GM12878 (cell line): ENCODE results near the gene ARHGAP40. TPM values are rescaled to one million over a fixed set of nuclear protein-coding genes. Genes with fewer than 3 reads are reported as not detected.

Experiments
- ATAC-seq: fragments of 200-7000 bp; cut with Tn5 transposase; 3 replicates; pipeline ENCODE4 v1.9.1; 2020; ENCODE audit warnings: mild to moderate bottlenecking, moderate library complexity
- BruUV-seq: library from RNA; stranded (reverse); fragments of 400-500 nt; replicated peaks from 2 replicates; lab custom pipeline; 2021; lab: Mats Ljungman, UMichigan
- CTCF ChIA-PET: fragments of 300-600 bp; sonication (Branson Sonifier 250); formaldehyde crosslinking; extraction: SDS; loops from one replicate; lab custom pipeline; 2021; ENCODE audit warnings: inconsistent platforms; lab: Yijun Ruan, JAX
- POLR2A ChIA-PET: fragments of 350-600 bp; formaldehyde crosslinking; extraction: SDS; loops from one replicate; lab custom pipeline; 2021; ENCODE audit warnings: inconsistent platforms; lab: Charles Lee
- RAD21 ChIA-PET: fragments of 300-600 bp; sonication (Branson Sonifier 250); formaldehyde crosslinking; loops from one replicate; lab custom pipeline; 2023; ENCODE audit warnings: antibody characterized with exemption; ENCODE audit not compliant: unreplicated experiment; lab: Charles Lee
- SMC1A ChIA-PET: fragments of 300-600 bp; sonication (Branson Sonifier 250); formaldehyde crosslinking; loops from one replicate; lab custom pipeline; 2023; ENCODE audit not compliant: unreplicated experiment, uncharacterized antibody; lab: Charles Lee
- DNase-seq: peaks from one replicate; pipeline ENCODE4 v3.0.0-alpha.2; 2011; ENCODE audit warnings: low read depth, low spot score
- FAIRE-seq: peaks from 3 replicates; lab custom pipeline; 2011; peaks lifted over from hg19 to GRCh38; lab: Jason Lieb, UNC
- H2AFZ ChIP-seq: 2 replicates; pipeline ENCODE4 v1.6.0; 2011; ENCODE audit warnings: low read depth, low read length, control low read depth; ENCODE audit not compliant: control insufficient read depth
- H3K27ac ChIP-seq: 2 replicates; pipeline ENCODE4 v1.5.1; 2011; ENCODE audit warnings: control low read depth; ENCODE audit not compliant: control insufficient read depth, insufficient read depth
- H3K27me3 ChIP-seq, 2 experiments: replicated peaks in 1 of 2; 2 replicates each; pipeline versions ENCODE4 v1.6.0 to v1.6.1; 2011; ENCODE audit warnings: low read length in 1 of 2; ENCODE audit not compliant: control insufficient read depth in 2 of 2, insufficient read depth in 2 of 2
- H3K36me3 ChIP-seq, 2 experiments: 2 replicates each; pipeline ENCODE4 v1.5.1; 2011; ENCODE audit warnings: low read length in 1 of 2; ENCODE audit not compliant: control insufficient read depth in 2 of 2, insufficient read depth in 2 of 2
- H3K4me1 ChIP-seq: 2 replicates; pipeline ENCODE4 v1.6.1; 2011; ENCODE audit warnings: mild to moderate bottlenecking, low read length, moderate library complexity, mixed read lengths; ENCODE audit not compliant: control insufficient read depth, insufficient read depth
- H3K4me2 ChIP-seq: 2 replicates; pipeline ENCODE4 v1.6.0; 2011; ENCODE audit warnings: control low read depth; ENCODE audit not compliant: control insufficient read depth, insufficient read depth
- H3K4me3 ChIP-seq: fragments of 200-600 bp; sonication (generic); 2 replicates; pipeline ENCODE4 v1.5.1; 2016
- H3K79me2 ChIP-seq: 2 replicates; pipeline ENCODE4 v1.6.0; 2011; ENCODE audit warnings: low read length; ENCODE audit not compliant: control insufficient read depth, insufficient read depth
- H3K9ac ChIP-seq: 2 replicates; pipeline ENCODE4 v1.8.0; 2011; ENCODE audit warnings: low read length, control low read depth, mixed read lengths; ENCODE audit not compliant: control insufficient read depth, insufficient read depth
- H3K9me3 ChIP-seq: replicated peaks from 3 replicates; pipeline ENCODE4 v1.5.1; 2011; ENCODE audit warnings: mild to moderate bottlenecking, low read length; ENCODE audit not compliant: control insufficient read depth, insufficient read depth
- H4K20me1 ChIP-seq: 2 replicates; pipeline ENCODE4 v1.6.0; 2011; ENCODE audit not compliant: control insufficient read depth, insufficient read depth
- CHD1 ChIP-seq: IDR thresholded peaks from 2 replicates; pipeline ENCODE4 v1.6.1; 2012; ENCODE audit warnings: low read depth, low read length, improper control_type of control experiment
- GABPA ChIP-seq: IDR thresholded peaks from 2 replicates; pipeline ENCODE4 v1.6.1; 2014; ENCODE audit warnings: antibody characterized with exemption, low read depth, mild to moderate bottlenecking, inconsistent platforms
- HCFC1 ChIP-seq: fragments of 150-350 bp; IDR thresholded peaks from 2 replicates; pipeline ENCODE4 v1.6.1; 2014; ENCODE audit warnings: low read length
- JUNB ChIP-seq: IDR thresholded peaks from 2 replicates; pipeline ENCODE4 v1.6.1; 2016; ENCODE audit warnings: antibody characterized with exemption, mild to moderate bottlenecking
- KLF5 ChIP-seq: fragments of 450-650 bp; IDR thresholded peaks from 2 replicates; pipeline ENCODE4 v1.6.1; 2014; ENCODE audit warnings: mild to moderate bottlenecking; ENCODE audit not compliant: partially characterized antibody
- NR2C2 ChIP-seq: IDR thresholded peaks from 2 replicates; pipeline ENCODE4 v1.6.1; 2011; ENCODE audit warnings: borderline replicate concordance, low read depth; ENCODE audit not compliant: control insufficient read depth, insufficient read length
- NR2F1 ChIP-seq: fragments of 450-650 bp; conservative IDR thresholded peaks from 2 replicates; pipeline ENCODE4 v1.6.1; 2017; ENCODE audit warnings: mild to moderate bottlenecking
- POLR2AphosphoS5 ChIP-seq: IDR thresholded peaks from 2 replicates; pipeline ENCODE4 v1.6.1; 2011; ENCODE audit warnings: mild to moderate bottlenecking, low read length, inconsistent platforms
- STAT1 ChIP-seq: fragments of 450-650 bp; conservative IDR thresholded peaks from 2 replicates; pipeline ENCODE4 v1.6.1; 2014; ENCODE audit warnings: antibody characterized with exemption, mild to moderate bottlenecking
- SUZ12 ChIP-seq: fragments of 200-600 bp; sonication (generic); IDR thresholded peaks from one replicate; pipeline ENCODE4 v1.6.1; 2018; ENCODE audit warnings: antibody characterized with exemption, mild to moderate bottlenecking; ENCODE audit not compliant: unreplicated experiment
- TCF12 ChIP-seq: IDR thresholded peaks from 2 replicates; pipeline ENCODE4 v1.6.1; 2011; ENCODE audit warnings: low read depth, mild to moderate bottlenecking, low read length
- WGBS: methylation state at CpG from one replicate; pipeline ENCODE4 v1.1.6; 2016; ENCODE audit warnings: low lambda C conversion rate; ENCODE audit not compliant: insufficient replicate concordance, insufficient coverage; ENCODE audit errors: missing lambda C conversion rate; 5-methylcytosine and 5-hydroxymethylcytosine counted together
- in situ Hi-C: fragments of 300-500 bp; cut with MboI; formaldehyde crosslinking; loops from 9 replicates; pipeline ENCODE4 v1.14.3; 2018; ENCODE audit warnings: mixed read lengths
- intact Hi-C: fragments of 100-400 bp; cut with micrococcal nuclease; formaldehyde crosslinking; loops from one replicate; pipeline ENCODE4 v1.14.2; 2022; ENCODE audit not compliant: unreplicated experiment
- polyA plus RNA-seq, 11 experiments: library from polyadenylated mRNA; depleted of rRNA in 4 of 11; unstranded in 6 of 11; stranded (reverse) in 5 of 11; fragments of >200 nt; fragmentation: Nextera tagmentation in 4 of 11; fragmentation: Illumina TruSeq in 1 of 11; extraction: Ambion mirVana in 4 of 11; extraction: Trizol in 1 of 11; gene quantifications; 1 replicate in 1 of 11; 2 replicates in 10 of 11; pipeline versions ENCODE4 v1.2.1 to v1.2.3, GENCODE V29; 2011 to 2016; ENCODE audit warnings: inconsistent platforms in 2 of 11, missing spikeins in 2 of 11, low read depth in 1 of 11
- total RNA-seq, 4 experiments: library from RNA; depleted of rRNA in 3 of 4; stranded (reverse); fragments of >200 nt in 3 of 4; fragmentation: Illumina TruSeq in 1 of 4; extraction: Trizol in 1 of 4; gene quantifications; 2 replicates each; pipeline versions ENCODE4 v1.2.1 to v1.2.3, GENCODE V29; 2013 to 2021
- TF ChIP-seq, protein P1 (sequence below): fragments of 450-650 bp; IDR thresholded peaks from 2 replicates; pipeline ENCODE4 v1.6.1; 2017; ENCODE audit warnings: mild to moderate bottlenecking, moderate library complexity
- TF ChIP-seq, protein P2 (sequence below): IDR thresholded peaks from 2 replicates; pipeline ENCODE4 v1.6.1; 2012; ENCODE audit warnings: low read depth, low read length, improper control_type of control experiment

Gene ARHGAP40
- total and polyA plus RNA-seq, 10 of the 15 experiments (the other 5 are each of a cell fraction or from before 2014, with no cell fraction given): 0.06 to 0.07 TPM; not detected in 8

DNA sequence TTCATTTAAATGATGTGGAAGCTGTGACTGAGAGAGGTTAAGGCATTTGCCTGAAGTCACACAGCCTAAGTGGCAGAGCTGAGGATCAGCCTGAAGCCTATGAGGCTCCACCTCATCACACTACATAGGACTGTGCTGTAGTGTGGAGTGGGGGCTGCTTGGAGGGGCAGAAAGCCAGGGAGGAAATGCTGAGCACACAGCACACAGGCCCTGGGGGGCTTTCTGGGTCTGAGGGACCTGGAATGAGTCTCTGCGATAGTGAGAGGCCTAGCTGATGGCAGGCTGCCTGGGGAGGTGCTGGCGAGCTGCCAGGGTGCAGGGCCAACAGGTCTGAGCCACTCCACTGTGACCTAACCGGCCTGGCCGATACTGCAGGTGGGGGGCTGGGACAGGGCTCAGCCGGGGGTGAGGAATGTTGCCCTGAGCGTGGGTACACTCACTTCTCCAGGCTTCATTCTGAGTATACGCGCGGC is 2.2 kb upstream of the ARHGAP40 start:
- CTCF ChIA-PET: no interaction called here

More for the DNA sequence above, 2.2 kb upstream of the ARHGAP40 start:
- DNase-seq (no peak), FAIRE-seq (no peak), ATAC-seq (no peak)
- POLR2A ChIA-PET: no interaction called here
- TF ChIP-seq STAT1: no peak
- TF ChIP-seq NR2F1: no peak
- TF ChIP-seq POLR2AphosphoS5: no peak
- TF ChIP-seq CHD1: no peak
- TF ChIP-seq, protein P1, sequence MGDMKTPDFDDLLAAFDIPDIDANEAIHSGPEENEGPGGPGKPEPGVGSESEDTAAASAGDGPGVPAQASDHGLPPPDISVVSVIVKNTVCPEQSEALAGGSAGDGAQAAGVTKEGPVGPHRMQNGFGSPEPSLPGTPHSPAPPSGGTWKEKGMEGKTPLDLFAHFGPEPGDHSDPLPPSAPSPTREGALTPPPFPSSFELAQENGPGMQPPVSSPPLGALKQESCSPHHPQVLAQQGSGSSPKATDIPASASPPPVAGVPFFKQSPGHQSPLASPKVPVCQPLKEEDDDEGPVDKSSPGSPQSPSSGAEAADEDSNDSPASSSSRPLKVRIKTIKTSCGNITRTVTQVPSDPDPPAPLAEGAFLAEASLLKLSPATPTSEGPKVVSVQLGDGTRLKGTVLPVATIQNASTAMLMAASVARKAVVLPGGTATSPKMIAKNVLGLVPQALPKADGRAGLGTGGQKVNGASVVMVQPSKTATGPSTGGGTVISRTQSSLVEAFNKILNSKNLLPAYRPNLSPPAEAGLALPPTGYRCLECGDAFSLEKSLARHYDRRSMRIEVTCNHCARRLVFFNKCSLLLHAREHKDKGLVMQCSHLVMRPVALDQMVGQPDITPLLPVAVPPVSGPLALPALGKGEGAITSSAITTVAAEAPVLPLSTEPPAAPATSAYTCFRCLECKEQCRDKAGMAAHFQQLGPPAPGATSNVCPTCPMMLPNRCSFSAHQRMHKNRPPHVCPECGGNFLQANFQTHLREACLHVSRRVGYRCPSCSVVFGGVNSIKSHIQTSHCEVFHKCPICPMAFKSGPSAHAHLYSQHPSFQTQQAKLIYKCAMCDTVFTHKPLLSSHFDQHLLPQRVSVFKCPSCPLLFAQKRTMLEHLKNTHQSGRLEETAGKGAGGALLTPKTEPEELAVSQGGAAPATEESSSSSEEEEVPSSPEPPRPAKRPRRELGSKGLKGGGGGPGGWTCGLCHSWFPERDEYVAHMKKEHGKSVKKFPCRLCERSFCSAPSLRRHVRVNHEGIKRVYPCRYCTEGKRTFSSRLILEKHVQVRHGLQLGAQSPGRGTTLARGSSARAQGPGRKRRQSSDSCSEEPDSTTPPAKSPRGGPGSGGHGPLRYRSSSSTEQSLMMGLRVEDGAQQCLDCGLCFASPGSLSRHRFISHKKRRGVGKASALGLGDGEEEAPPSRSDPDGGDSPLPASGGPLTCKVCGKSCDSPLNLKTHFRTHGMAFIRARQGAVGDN: no peak
- no peak for TF ChIP-seq HCFC1
- TF ChIP-seq KLF5: no peak
- TF ChIP-seq JUNB: no peak
- TF ChIP-seq, protein P2, sequence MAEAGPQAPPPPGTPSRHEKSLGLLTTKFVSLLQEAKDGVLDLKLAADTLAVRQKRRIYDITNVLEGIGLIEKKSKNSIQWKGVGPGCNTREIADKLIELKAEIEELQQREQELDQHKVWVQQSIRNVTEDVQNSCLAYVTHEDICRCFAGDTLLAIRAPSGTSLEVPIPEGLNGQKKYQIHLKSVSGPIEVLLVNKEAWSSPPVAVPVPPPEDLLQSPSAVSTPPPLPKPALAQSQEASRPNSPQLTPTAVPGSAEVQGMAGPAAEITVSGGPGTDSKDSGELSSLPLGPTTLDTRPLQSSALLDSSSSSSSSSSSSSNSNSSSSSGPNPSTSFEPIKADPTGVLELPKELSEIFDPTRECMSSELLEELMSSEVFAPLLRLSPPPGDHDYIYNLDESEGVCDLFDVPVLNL: no peak
- TF ChIP-seq SUZ12: no peak
- TF ChIP-seq TCF12: no peak
- no peak for TF ChIP-seq GABPA
- no peak for TF ChIP-seq NR2C2
- no peaks in the 10 kb centered on the region for H3K36me3 ChIP-seq
- H3K9me3 ChIP-seq: no peaks in the 10 kb centered on the region
- no peaks in the 10 kb centered on the region for H4K20me1 ChIP-seq
- RAD21 ChIA-PET: no interaction called here
- H3K27ac ChIP-seq: no peak overlapping the region
- no peak overlapping the region for H3K9ac ChIP-seq
- SMC1A ChIA-PET: no interaction called here
- H3K27me3 ChIP-seq: peaks cover 4 to 7% of the 10 kb centered on the region in 2 experiments
- intact Hi-C loops (no loop called here), in situ Hi-C loops (no loop called here)
- 49% methylated on average over 9 of the region's 9 CpGs for WGBS
- no peak overlapping the region for H3K4me3 ChIP-seq
- no peak overlapping the region for H3K4me2 ChIP-seq
- BruUV-seq: no TSS peak
- no peaks in the 10 kb centered on the region for H3K79me2 ChIP-seq
- H2AFZ ChIP-seq: no peak overlapping the region
- H3K4me1 ChIP-seq: no peaks in the 10 kb centered on the region
